Pancreas (tissue), 10 donors: Measurements from ENCODE around the gene OR8G5. TPM values are rescaled to one million over a fixed set of nuclear protein-coding genes. Genes with fewer than 3 reads are reported as not detected.

ENCODE experiments used
- ATAC-seq, 4 donors: fragments of 200-7000 bp; cut with Tn5 transposase; one replicate each; pipeline versions ENCODE4 v1.8.0 to v1.9.1; 2020; ENCODE audit warnings: mild to moderate bottlenecking in 4 of 4, moderate library complexity in 4 of 4
- DNase-seq, 6 donors: peaks; one replicate each; pipeline ENCODE4 v3.0.0-alpha.2; 2020
- FAIRE-seq: peaks from 2 replicates; lab custom pipeline; 2012; peaks lifted over from hg19 to GRCh38; lab: Jason Lieb, UNC
- H3K27ac ChIP-seq, 4 donors: fragments of 200-600 bp; sonication (generic); 1 replicate in 3 of 4; 2 replicates in 1 of 4; pipeline versions ENCODE4 v1.5.0 to v1.8.0; 2020
- H3K27me3 ChIP-seq, 4 donors: fragments of 200-600 bp; one replicate each; pipeline ENCODE4 v1.8.0; 2021
- H3K36me3 ChIP-seq, 3 donors: fragments of 200-600 bp; sonication (generic) in 1 of 3; one replicate each; pipeline versions ENCODE4 v1.5.0 to v1.8.0; 2020 to 2021
- H3K4me1 ChIP-seq, 3 donors: fragments of 200-600 bp; one replicate each; pipeline ENCODE4 v1.8.0; 2021
- H3K4me3 ChIP-seq, 4 donors: fragments of 200-600 bp; sonication (generic) in 2 of 4; one replicate each; pipeline versions ENCODE4 v1.5.0 to v1.8.0; 2020 to 2021
- H3K9me3 ChIP-seq, 4 donors: fragments of 200-600 bp; one replicate each; pipeline ENCODE4 v1.8.0; 2021
- WGBS, 2 donors: extraction: QIAGEN DNeasy Blood & Tissue Kit; methylation state at CpG; one replicate each; pipeline ENCODE4 v1.1.7; 2013; 5-methylcytosine and 5-hydroxymethylcytosine counted together
- intact Hi-C, 3 donors: fragments of 100-400 bp; cut with DNase I; formaldehyde crosslinking; loops; one replicate each; pipeline versions ENCODE4 v1.11.1 to v1.14.2; 2022
- polyA plus RNA-seq, 2 donors: library from polyadenylated mRNA; stranded (reverse); fragments of 200-250 nt; gene quantifications; one replicate each; pipeline ENCODE4 v1.2.3, GENCODE V29; 2013
- total RNA-seq, 6 donors: library from RNA; stranded (reverse); fragmentation: NEBNext Ultra II Directional in 4 of 6; extraction: Animal tissue kit (Norgen Biotek cat#: 25700) in 4 of 6; gene quantifications; one replicate each; pipeline versions ENCODE4 v1.2.1 to v1.2.4, GENCODE V29; 2021 to 2023
- TF ChIP-seq, protein P1 (sequence below), 4 donors: fragments of 200-600 bp; sonication (generic) in 3 of 4; IDR thresholded peaks; one replicate each; pipeline versions ENCODE4 v1.5.0 to v1.8.0; 2021; ENCODE audit warnings: antibody characterized with exemption in 4 of 4
- donor health status: healthy with polysubstance abuse.
- donor health status: DM: no; HTN: no; CAD: no; lungs with moderate emphysema.
- donor health status: DM: no; HTN: no; CAD: no.
- donor health status: control.
- donor health status: control.
- donor health status: Bipolar disorder and iron deficiency.
- donor health status: DM: yes; HTN: yes; CAD: no.
- donor health status: DM: no; HTN: no; CAD: no.
- donor health status: DM: no; HTN: no; CAD: no.
- donor health status: DM: yes; HTN: yes; CAD: no.

The OR8G5 gene
- not detected for total RNA-seq
- polyA plus RNA-seq = under 1 TPM in 1 of 2 donors, not detected in 1; 0.16 TPM

DNA sequence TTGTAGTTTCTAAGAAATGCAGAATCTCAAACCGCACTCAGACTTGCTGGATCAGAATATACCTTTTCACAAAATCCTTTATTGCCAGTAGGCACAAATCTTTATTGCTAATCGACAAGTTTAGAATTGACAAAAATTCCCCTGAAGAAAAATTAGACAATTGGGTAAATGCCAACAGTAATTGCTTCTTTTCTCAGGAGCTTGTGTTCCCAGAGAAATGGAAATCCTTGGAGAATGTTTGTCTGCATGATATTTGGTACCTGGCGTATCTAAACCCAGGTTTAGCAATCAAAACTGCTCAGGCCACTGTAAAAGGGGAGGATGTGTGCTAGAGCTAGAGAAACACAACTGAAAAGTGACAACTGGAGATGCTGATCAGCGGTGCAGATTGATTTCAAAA is at the start of gene OR8G5:
Gene OR8G5 (plus strand): TSS at position 301 of the 400 bp plus-strand sequence. CDS start 8,556 bp downstream, outside the sequence.
- H3K4me1 ChIP-seq = no peaks in the 10 kb centered on the region
- H3K4me3 ChIP-seq = no peak within 1 kb of the TSS
- no peak within 1 kb of the TSS for H3K27ac ChIP-seq
- TF ChIP-seq, protein P1, sequence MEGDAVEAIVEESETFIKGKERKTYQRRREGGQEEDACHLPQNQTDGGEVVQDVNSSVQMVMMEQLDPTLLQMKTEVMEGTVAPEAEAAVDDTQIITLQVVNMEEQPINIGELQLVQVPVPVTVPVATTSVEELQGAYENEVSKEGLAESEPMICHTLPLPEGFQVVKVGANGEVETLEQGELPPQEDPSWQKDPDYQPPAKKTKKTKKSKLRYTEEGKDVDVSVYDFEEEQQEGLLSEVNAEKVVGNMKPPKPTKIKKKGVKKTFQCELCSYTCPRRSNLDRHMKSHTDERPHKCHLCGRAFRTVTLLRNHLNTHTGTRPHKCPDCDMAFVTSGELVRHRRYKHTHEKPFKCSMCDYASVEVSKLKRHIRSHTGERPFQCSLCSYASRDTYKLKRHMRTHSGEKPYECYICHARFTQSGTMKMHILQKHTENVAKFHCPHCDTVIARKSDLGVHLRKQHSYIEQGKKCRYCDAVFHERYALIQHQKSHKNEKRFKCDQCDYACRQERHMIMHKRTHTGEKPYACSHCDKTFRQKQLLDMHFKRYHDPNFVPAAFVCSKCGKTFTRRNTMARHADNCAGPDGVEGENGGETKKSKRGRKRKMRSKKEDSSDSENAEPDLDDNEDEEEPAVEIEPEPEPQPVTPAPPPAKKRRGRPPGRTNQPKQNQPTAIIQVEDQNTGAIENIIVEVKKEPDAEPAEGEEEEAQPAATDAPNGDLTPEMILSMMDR (IDR thresholded peaks at IDR 0.05) = no peak
- 55 to 75% methylated on average over 4 of the region's 4 CpGs for WGBS, 2 donors
- intact Hi-C loops = no loop called here
- DNase-seq (no peak), ATAC-seq (no peak), FAIRE-seq (no peak)
- no peaks in the 10 kb centered on the region for H3K36me3 ChIP-seq
- H3K9me3 ChIP-seq = no peaks in the 10 kb centered on the region
- peaks cover 0 to 4% (median 0%) of the 10 kb centered on the region in 4 donors for H3K27me3 ChIP-seq

DNA sequence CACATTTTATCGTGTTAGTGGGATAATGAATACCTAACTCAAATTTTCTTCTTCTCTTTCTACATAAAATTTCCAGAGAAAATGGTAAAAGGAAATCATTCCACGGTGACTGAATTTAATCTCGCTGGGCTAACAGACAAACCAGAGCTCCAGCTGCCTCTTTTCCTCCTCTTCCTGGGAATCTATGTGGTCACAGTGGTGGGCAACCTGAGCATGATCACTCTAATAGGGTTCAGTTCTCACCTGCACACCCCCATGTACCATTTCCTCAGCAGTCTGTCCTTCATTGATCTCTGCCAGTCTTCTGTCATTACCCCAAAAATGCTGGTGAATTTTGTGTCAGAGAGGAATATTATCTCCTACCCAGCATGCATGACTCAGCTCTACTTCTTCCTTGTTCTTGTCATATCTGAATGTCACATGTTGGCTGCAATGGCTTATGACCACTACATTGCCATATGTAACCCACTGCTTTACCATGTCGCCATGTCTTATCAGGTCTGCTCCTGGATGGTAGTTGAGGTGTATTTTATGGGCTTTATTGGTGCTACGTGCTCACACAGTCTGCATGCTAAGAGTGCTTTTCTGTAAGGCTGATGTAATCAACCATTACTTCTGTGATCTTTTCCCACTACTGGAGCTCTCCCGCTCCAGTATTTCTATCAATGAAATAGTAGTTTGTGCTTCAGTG is 48.9 kb upstream of the OR8G5 start:
- intact Hi-C loops = no loop called here
- FAIRE-seq = no peak
- H3K9me3 ChIP-seq = no peaks in the 10 kb centered on the region
- H3K36me3 ChIP-seq = no peaks in the 10 kb centered on the region
- DNase-seq = no peak
- H3K4me3 ChIP-seq = no peak overlapping the region
- no peak overlapping the region for H3K27ac ChIP-seq
- no peaks in the 10 kb centered on the region for H3K4me1 ChIP-seq
- ATAC-seq = no peak
- TF ChIP-seq, protein P1 (IDR thresholded peaks at IDR 0.05) = no peak
- 64 to 74% methylated on average over 6 of the region's 6 CpGs for WGBS, 2 donors
- peaks cover 0 to 2% (median 0%) of the 10 kb centered on the region in 4 donors for H3K27me3 ChIP-seq

GRCh38 chr11:124209824-124210357 is 46.3 kb upstream of the OR8G5 start:
- TF ChIP-seq, protein P1 (IDR thresholded peaks at IDR 0.05) = no peak
- H3K27ac ChIP-seq = no peak overlapping the region
- H3K4me1 ChIP-seq = no peaks in the 10 kb centered on the region
- peak in 1 of 6 donors; percentile 64 for DNase-seq
- intact Hi-C loops = no loop called here
- no peaks in the 10 kb centered on the region for H3K27me3 ChIP-seq
- 80 to 93% methylated on average over 6 of the region's 6 CpGs for WGBS, 2 donors
- no peak overlapping the region for H3K4me3 ChIP-seq
- no peaks in the 10 kb centered on the region for H3K9me3 ChIP-seq
- no peak for FAIRE-seq
- H3K36me3 ChIP-seq = no peaks in the 10 kb centered on the region
- ATAC-seq = no peak

GRCh38 chr11:124210421-124210820 is 45.8 kb upstream of the OR8G5 start:
- TF ChIP-seq, protein P1 (IDR thresholded peaks at IDR 0.05) = no peak
- DNase-seq (peak in 1 of 6 donors; percentile 66), ATAC-seq (no peak), FAIRE-seq (no peak)
- WGBS, 2 donors = 83% methylated on average over 5 of the region's 5 CpGs
- H3K4me1 ChIP-seq = no peaks in the 10 kb centered on the region
- intact Hi-C loops = no loop called here
- no peaks in the 10 kb centered on the region for H3K36me3 ChIP-seq
- no peak overlapping the region for H3K4me3 ChIP-seq
- H3K9me3 ChIP-seq = no peaks in the 10 kb centered on the region
- no peak overlapping the region for H3K27ac ChIP-seq
- H3K27me3 ChIP-seq = no peaks in the 10 kb centered on the region

DNA sequence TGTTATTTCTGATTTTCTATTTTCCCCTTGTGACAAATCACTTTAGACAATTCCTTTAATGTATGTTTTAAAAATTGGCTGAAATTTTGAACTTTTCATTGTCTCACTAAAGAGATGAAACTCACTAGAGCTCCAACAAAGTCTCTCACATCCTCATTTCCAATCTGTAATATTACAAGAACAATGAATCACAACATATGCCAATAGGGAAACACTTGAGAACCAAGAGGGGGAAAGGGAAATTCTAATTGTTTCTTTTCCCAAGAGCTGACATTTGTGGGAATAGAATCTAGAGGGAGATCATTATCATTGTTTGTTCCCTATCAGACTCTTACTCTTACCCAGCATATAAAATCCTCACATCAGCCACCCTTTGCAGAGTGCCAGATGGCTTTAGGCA is 44.9 kb upstream of the OR8G5 start:
- intact Hi-C loops = no loop called here
- ATAC-seq (no peak), FAIRE-seq (no peak), DNase-seq (no peak)
- TF ChIP-seq, protein P1 (IDR thresholded peaks at IDR 0.05) = no peak
- H3K4me1 ChIP-seq = no peaks in the 10 kb centered on the region
- H3K4me3 ChIP-seq = no peak overlapping the region
- H3K9me3 ChIP-seq = no peaks in the 10 kb centered on the region
- no peak overlapping the region for H3K27ac ChIP-seq
- H3K36me3 ChIP-seq = no peaks in the 10 kb centered on the region
- no peaks in the 10 kb centered on the region for H3K27me3 ChIP-seq
